H1 (cell line): ENCODE measurements around the gene MANF. TPM values are rescaled to one million over a fixed set of nuclear protein-coding genes. Genes with fewer than 3 reads are reported as not detected.

Source experiments
- CTCF ChIA-PET: fragments of 300-600 bp; sonication (Branson Sonifier 250); formaldehyde crosslinking; loops from one replicate; lab custom pipeline; 2021; ENCODE audit not compliant: partially characterized antibody; lab: Charles Lee
- POLR2A ChIA-PET: fragments of 300-600 bp; sonication (Branson Sonifier 250); formaldehyde crosslinking; loops from one replicate; lab custom pipeline; 2021; ENCODE audit warnings: inconsistent platforms; ENCODE audit not compliant: partially characterized antibody; lab: Charles Lee
- DNase-seq, 2 experiments: peaks; one replicate each; pipeline versions ENCODE4 v3.0.0 to v3.0.0-alpha.2; 2010 to 2022; ENCODE audit warnings: low spot score in 2 of 2, low read depth in 1 of 2, mixed read lengths in 1 of 2
- FAIRE-seq: peaks from 2 replicates; lab custom pipeline; 2011; peaks lifted over from hg19 to GRCh38; lab: Jason Lieb, UNC
- H2AFZ ChIP-seq: 2 replicates; pipeline ENCODE4 v1.8.1; 2012; ENCODE audit warnings: low read length, inconsistent platforms
- H2AK5ac ChIP-seq: 2 replicates; pipeline ENCODE4 v1.6.1; 2013; ENCODE audit warnings: low read depth, low read length
- H2BK120ac ChIP-seq: replicated peaks from 2 replicates; pipeline ENCODE3; 2013; ENCODE audit warnings: low read depth, low read length, inconsistent platforms
- H2BK12ac ChIP-seq: 2 replicates; pipeline ENCODE4 v1.6.1; 2013; ENCODE audit warnings: low read depth, low read length
- H2BK15ac ChIP-seq: 2 replicates; pipeline ENCODE4 v1.6.1; 2013; ENCODE audit warnings: low read length
- H2BK20ac ChIP-seq: 2 replicates; pipeline ENCODE4 v1.6.1; 2013; ENCODE audit warnings: low read length
- H2BK5ac ChIP-seq: 2 replicates; pipeline ENCODE4 v1.6.1; 2013; ENCODE audit warnings: low read depth, low read length
- H3K14ac ChIP-seq: 2 replicates; pipeline ENCODE4 v1.6.1; 2013; ENCODE audit warnings: inconsistent platforms; ENCODE audit not compliant: insufficient read length
- H3K18ac ChIP-seq: 2 replicates; pipeline ENCODE4 v1.6.1; 2013; ENCODE audit warnings: low read length; ENCODE audit errors: extremely low read depth
- H3K23ac ChIP-seq: 2 replicates; pipeline ENCODE4 v1.6.1; 2013; ENCODE audit warnings: inconsistent platforms; ENCODE audit not compliant: insufficient read length
- H3K23me2 ChIP-seq: 2 replicates; pipeline ENCODE4 v1.6.1; 2013; ENCODE audit warnings: low read depth, low read length
- H3K27ac ChIP-seq: 2 replicates; pipeline ENCODE4 v1.6.1; 2011; ENCODE audit warnings: low read depth, low read length, inconsistent platforms
- H3K27me3 ChIP-seq, 4 experiments: replicated peaks in 1 of 4; 1 replicate in 1 of 4; 2 replicates in 3 of 4; pipeline versions ENCODE4 v1.6.1 to v1.8.1; 2011 to 2013; ENCODE audit warnings: low read length in 3 of 4, mild to moderate bottlenecking in 3 of 4, inconsistent platforms in 2 of 4, mixed read lengths in 2 of 4, moderate library complexity in 1 of 4; ENCODE audit not compliant: control insufficient read depth in 3 of 4, insufficient read depth in 3 of 4; ENCODE audit errors: extremely low read depth in 1 of 4
- H3K36me3 ChIP-seq, 4 experiments: 2 replicates each; pipeline versions ENCODE4 v1.6.1 to v1.8.1; 2011 to 2013; ENCODE audit warnings: mild to moderate bottlenecking in 4 of 4, low read length in 3 of 4, moderate library complexity in 2 of 4, control low read depth in 1 of 4, inconsistent platforms in 1 of 4; ENCODE audit not compliant: insufficient read depth in 4 of 4, control insufficient read depth in 2 of 4
- H3K4ac ChIP-seq: replicated peaks from 2 replicates; pipeline ENCODE3; 2013; ENCODE audit warnings: low read length, low read depth, mixed read lengths, inconsistent platforms; ENCODE audit not compliant: insufficient read length
- H3K4me1 ChIP-seq, 4 experiments: replicated peaks in 1 of 4; 1 replicate in 1 of 4; 2 replicates in 3 of 4; pipeline versions ENCODE4 v1.6.1 to v1.8.1; 2011 to 2013; ENCODE audit warnings: low read length in 3 of 4, inconsistent platforms in 2 of 4, mixed read lengths in 1 of 4; ENCODE audit not compliant: insufficient read depth in 4 of 4, control insufficient read depth in 3 of 4
- H3K4me2 ChIP-seq, 2 experiments: 2 replicates each; pipeline versions ENCODE4 v1.6.1 to v1.8.1; 2011 to 2013; ENCODE audit warnings: low read depth in 2 of 2, low read length in 2 of 2, control low read depth in 1 of 2, inconsistent platforms in 1 of 2, mild to moderate bottlenecking in 1 of 2; ENCODE audit not compliant: insufficient read depth in 1 of 2
- H3K4me3 ChIP-seq, 4 experiments: fragments of 200-600, 300-600 bp in 1 of 4; sonication (generic), shearing (Covaris generic), sonication (Bioruptor Twin) in 1 of 4; 2 replicates each; pipeline versions ENCODE4 v1.5.1 to v1.8.1; 2011 to 2016; ENCODE audit warnings: low read length in 4 of 4, low read depth in 3 of 4, control low read depth in 2 of 4, inconsistent platforms in 2 of 4, mild to moderate bottlenecking in 2 of 4, mixed read lengths in 1 of 4, moderate library complexity in 1 of 4; ENCODE audit not compliant: insufficient read depth in 2 of 4; ENCODE audit errors: extremely low read depth in 1 of 4
- H3K56ac ChIP-seq: replicated peaks from 2 replicates; pipeline ENCODE3; 2013; ENCODE audit warnings: low read depth, mild to moderate bottlenecking, mixed read lengths, low read length, inconsistent platforms; ENCODE audit not compliant: insufficient read length
- H3K79me1 ChIP-seq: 2 replicates; pipeline ENCODE4 v1.6.1; 2013; ENCODE audit warnings: low read depth, low read length, control low read depth
- H3K79me2 ChIP-seq, 2 experiments: 2 replicates each; pipeline versions ENCODE4 v1.6.1 to v1.8.1; 2012 to 2013; ENCODE audit warnings: low read length in 2 of 2, mild to moderate bottlenecking in 2 of 2, inconsistent platforms in 1 of 2; ENCODE audit not compliant: insufficient read depth in 2 of 2, control insufficient read depth in 1 of 2
- H3K9ac ChIP-seq, 4 experiments: replicated peaks in 1 of 4; 1 replicate in 1 of 4; 2 replicates in 3 of 4; pipeline versions ENCODE4 v1.6.1 to v1.8.1; 2011 to 2013; ENCODE audit warnings: low read depth in 3 of 4, low read length in 3 of 4, control low read depth in 2 of 4, mild to moderate bottlenecking in 2 of 4, moderate library complexity in 2 of 4, inconsistent platforms in 1 of 4; ENCODE audit errors: extremely low read depth in 1 of 4
- H3K9me3 ChIP-seq, 2 experiments: 2 replicates each; pipeline versions ENCODE4 v1.6.1 to v1.8.1; 2012 to 2013; ENCODE audit warnings: mild to moderate bottlenecking in 2 of 2, moderate library complexity in 2 of 2, control low read depth in 1 of 2, inconsistent platforms in 1 of 2, low read depth in 1 of 2, low read length in 1 of 2, mixed read lengths in 1 of 2; ENCODE audit not compliant: insufficient read depth in 2 of 2
- H4K20me1 ChIP-seq, 2 experiments: replicated peaks in 1 of 2; 2 replicates each; pipeline versions ENCODE3 to v1.8.1; 2011 to 2013; ENCODE audit warnings: inconsistent platforms in 2 of 2, low read length in 2 of 2, mild to moderate bottlenecking in 1 of 2; ENCODE audit not compliant: insufficient read depth in 2 of 2, control insufficient read depth in 1 of 2
- H4K5ac ChIP-seq: 2 replicates; pipeline ENCODE4 v1.6.1; 2013; ENCODE audit warnings: low read length, low read depth, mixed read lengths, inconsistent platforms; ENCODE audit not compliant: insufficient read length
- H4K8ac ChIP-seq: 2 replicates; pipeline ENCODE4 v1.8.0; 2013; ENCODE audit warnings: mild to moderate bottlenecking, moderate library complexity, low read length, inconsistent platforms; ENCODE audit not compliant: insufficient read depth; ENCODE audit errors: extremely low read depth
- H4K91ac ChIP-seq: replicated peaks from 2 replicates; pipeline ENCODE3; 2013; ENCODE audit warnings: low read length, mixed read lengths, inconsistent platforms; ENCODE audit not compliant: insufficient read length
- GABPA ChIP-seq: IDR thresholded peaks from 2 replicates; pipeline ENCODE4 v1.6.1; 2011; ENCODE audit warnings: mild to moderate bottlenecking, low read length, moderate library complexity, borderline replicate concordance; ENCODE audit not compliant: insufficient read depth
- GTF2F1 ChIP-seq: IDR thresholded peaks from 2 replicates; pipeline ENCODE4 v1.6.1; 2012; ENCODE audit warnings: low read depth, low read length, improper control_type of control experiment, borderline replicate concordance
- POLR2A ChIP-seq, 2 experiments: IDR thresholded peaks; 1 replicate in 1 of 2; 2 replicates in 1 of 2; pipeline ENCODE4 v1.6.1; 2011; ENCODE audit warnings: low read depth in 2 of 2, low read length in 2 of 2, mild to moderate bottlenecking in 2 of 2; ENCODE audit errors: control extremely low read depth in 1 of 2
- SUZ12 ChIP-seq: fragments of 200-600 bp; sonication (generic); IDR thresholded peaks from 2 replicates; pipeline ENCODE4 v1.6.1; 2012; ENCODE audit warnings: mild to moderate bottlenecking, inconsistent platforms, low read length, moderate library complexity, mixed read lengths
- TAF1 ChIP-seq: IDR thresholded peaks from 2 replicates; pipeline ENCODE4 v1.6.1; 2011; ENCODE audit warnings: mild to moderate bottlenecking, low read depth, low read length
- TEAD4 ChIP-seq: IDR thresholded peaks from 2 replicates; pipeline ENCODE4 v1.6.1; 2012; ENCODE audit warnings: low read depth, low read length, inconsistent platforms, mixed read lengths
- USF2 ChIP-seq: IDR thresholded peaks from 2 replicates; pipeline ENCODE4 v1.6.1; 2011; ENCODE audit warnings: low read length, improper control_type of control experiment
- WGBS, 2 experiments: shearing (Covaris generic) in 1 of 2; methylation state at CpG; one replicate each; pipeline versions ENCODE4 v1.1.6 to v1.1.7; 2013 to 2015; ENCODE audit warnings: low lambda C conversion rate in 2 of 2, mixed read lengths in 2 of 2, inconsistent platforms in 1 of 2, low coverage in 1 of 2, missing lambda C conversion rate in 1 of 2; ENCODE audit not compliant: insufficient replicate concordance in 2 of 2, insufficient coverage in 1 of 2, insufficient read length in 1 of 2; ENCODE audit errors: extremely low coverage in 1 of 2, missing lambda C conversion rate in 1 of 2; 5-methylcytosine and 5-hydroxymethylcytosine counted together
- long read RNA-seq, 2 experiments: library from RNA in 1 of 2; library from capped mRNA in 1 of 2; stranded (forward); transcript quantifications; one replicate each; pipeline ENCODE4 v2.0.0, GENCODE V29; 2021; ENCODE audit warnings: inconsistent platforms in 1 of 2
- polyA minus RNA-seq, 3 experiments: library from RNA; depleted of rRNA, polyadenylated mRNA; stranded (reverse); fragments of >200 nt; gene quantifications; 1 replicate in 2 of 3; 2 replicates in 1 of 3; pipeline ENCODE4 v1.2.3, GENCODE V29; 2011
- polyA plus RNA-seq, 7 experiments: library from polyadenylated mRNA; depleted of rRNA in 3 of 7; stranded (reverse) in 5 of 7; unstranded in 2 of 7; fragments of >200 nt in 5 of 7; fragments of 200-250 nt in 2 of 7; gene quantifications; 1 replicate in 5 of 7; 2 replicates in 1 of 7; 4 replicates in 1 of 7; pipeline versions ENCODE4 v1.2.1 to v1.2.3, GENCODE V29; 2011 to 2013; ENCODE audit warnings: missing spikeins in 2 of 7, mixed read lengths in 2 of 7
- total RNA-seq: library from RNA; stranded (reverse); fragmentation: NEBNext Ultra II Directional; extraction: Animal tissue kit (Norgen Biotek cat#: 25700); gene quantifications from 2 replicates; pipeline ENCODE4 v1.2.1, GENCODE V29; 2021

Gene MANF
- total RNA-seq (159 and 175 TPM in 2 replicates), polyA plus RNA-seq (2011; rRNA removed) (25.3 and 37.5 TPM in 2 replicates), polyA minus RNA-seq (2011; rRNA and poly(A)+ RNA removed) (14.0 and 14.1 TPM in 2 replicates)
- 61.1 TPM for polyA plus RNA-seq (2011; cell fraction: cytosol; rRNA removed)
- 12.3 TPM for polyA plus RNA-seq (2011; cell fraction: nucleus; rRNA removed)
- 112 to 209 TPM (median 134 TPM) in 4 replicates for polyA plus RNA-seq (2012, experiment 1 of 2)
- polyA plus RNA-seq (2012, experiment 2 of 2), result 47.3 TPM
- polyA plus RNA-seq (2013, experiment 1 of 2), result 193 TPM
- 251 TPM for polyA plus RNA-seq (2013, experiment 2 of 2)
- 22.5 TPM for polyA minus RNA-seq (2011; cell fraction: cytosol; rRNA and poly(A)+ RNA removed)
- 15.0 TPM for polyA minus RNA-seq (2011; cell fraction: nucleus; rRNA and poly(A)+ RNA removed)
- long read RNA-seq, experiment 1, transcript MANF-204 (4 exons, 1,153 nt), result major isoform, 30 of 63 reads
- long read RNA-seq, experiment 1, transcript MANF-203 (2 exons, 436 nt), result minor isoform, 17 of 63 reads
- long read RNA-seq, experiment 1, partial matches to known transcripts, result 8 of 63 reads
- long read RNA-seq, experiment 1, other reads (novel, unspliced or antisense), result 3 of 63 reads
- long read RNA-seq, experiment 2, partial matches to known transcripts, result 0 of 3 reads
- long read RNA-seq, experiment 2, other reads (novel, unspliced or antisense), result 1 of 3 reads

GRCh38 chr3:51384726-51385473, at the start of gene MANF:
MANF (plus strand) TSS chr3:51385291; CDS start chr3:51385343, 52 bp downstream.
- H3K4me3 ChIP-seq, result peak within 1 kb of the TSS; percentile 88 to 99 (median 96)
- CTCF ChIA-PET, result interaction anchor here (0.7 to 7.2 kb wide), 5 partner anchors 14 to 1040 kb away, joined by 3 to 53 read pairs (median 4); partner anchors contain the start of genes MAPKAPK3 and ZMYND10
- peak within 1 kb of the TSS; percentile 82 to 95 (median 90) for H3K9ac ChIP-seq
- H3K79me1 ChIP-seq, result no peaks in the 10 kb centered on the region; the same call in 1 of the 2 replicates
- POLR2A ChIA-PET, result interaction anchor here (0.7 to 2.8 kb wide), 16 partner anchors 9 to 816 kb away, joined by 3 to 23 read pairs (median 4); partner anchors contain the start of genes DCAF1 and HEMK1
- no peak within 1 kb of the TSS for H2AK5ac ChIP-seq
- H2BK12ac ChIP-seq, result no peak within 1 kb of the TSS
- peak within 1 kb of the TSS; percentile 97 for H2BK5ac ChIP-seq
- H3K4me1 ChIP-seq, result peaks cover 0 to 23% (median 6%) of the 10 kb centered on the region in 4 experiments
- no peak within 1 kb of the TSS for H2BK120ac ChIP-seq
- peak within 1 kb of the TSS; percentile 92 for H3K27ac ChIP-seq
- peaks cover 10 to 34% of the 10 kb centered on the region in 2 experiments for H3K79me2 ChIP-seq
- no peak within 1 kb of the TSS for H3K14ac ChIP-seq
- H4K20me1 ChIP-seq, result peaks cover 10 to 20% of the 10 kb centered on the region in 2 experiments
- 1% methylated on average over 23 of the region's 65 CpGs; no CpG with 5 or more reads in 1 of the 2 experiments for WGBS, 2 experiments
- 0 out of 2 replicates have a peak within 1 kb of the TSS, but pooled peaks have one; percentile 10 for H2BK15ac ChIP-seq
- no peak within 1 kb of the TSS for H2BK20ac ChIP-seq
- no peak within 1 kb of the TSS for H3K23ac ChIP-seq
- DNase-seq (peak; percentile 93 to 97), FAIRE-seq (peak; percentile 82)
- peak within 1 kb of the TSS; percentile 89 for H3K18ac ChIP-seq
- H3K9me3 ChIP-seq, result no peaks in the 10 kb centered on the region
- peak within 1 kb of the TSS; percentile 94 for H3K4ac ChIP-seq
- H4K91ac ChIP-seq, result peak within 1 kb of the TSS; percentile 84
- peak within 1 kb of the TSS; percentile 84 to 95 for H3K4me2 ChIP-seq
- peak within 1 kb of the TSS; percentile 95 for H3K56ac ChIP-seq
- H3K36me3 ChIP-seq, result peaks cover 12 to 33% (median 19%) of the 10 kb centered on the region in 4 experiments
- peaks cover 3% of the 10 kb centered on the region; the same call in 1 of the 2 replicates for H3K23me2 ChIP-seq
- no peak within 1 kb of the TSS for H2AFZ ChIP-seq
- peak within 1 kb of the TSS; percentile 96 for H4K5ac ChIP-seq
- H4K8ac ChIP-seq, result peak within 1 kb of the TSS; percentile 91
- no peaks in the 10 kb centered on the region for H3K27me3 ChIP-seq
- TF ChIP-seq USF2, result peak; percentile 63
- no peak for TF ChIP-seq SUZ12
- no peak for TF ChIP-seq TEAD4
- peak; percentile 99 for TF ChIP-seq TAF1
- peak; percentile 82; the same call in 1 of the 2 replicates for TF ChIP-seq GABPA
- no peak; the same call in 1 of the 2 replicates for TF ChIP-seq GTF2F1
- peak in 1 of 2 experiments; percentile 85; a peak in 2 of 3 replicates for TF ChIP-seq POLR2A (IDR thresholded peaks at IDR 0.05; ENCODE audit: control extremely low read depth in 1 of 2, low read depth in 2 of 2, low read length in 2 of 2)
